C4-2B (cell line): ENCODE data around the gene SORBS2.
A peak's percentile ranks its signal among the peaks of the same experiment; 100 is the strongest.

Experiments used
- H3K27ac ChIP-seq: fragments of 450-650 bp; 2 replicates; pipeline ENCODE4 v1.5.1; 2017
- ZFX ChIP-seq: fragments of 450-650 bp; IDR thresholded peaks from 2 replicates; pipeline ENCODE4 v1.6.1; 2017
- TF ChIP-seq, protein P1 (sequence below): fragments of 450-650 bp; conservative IDR thresholded peaks from 2 replicates; pipeline ENCODE4 v1.5.1; 2017; ENCODE audit warnings: mild to moderate bottlenecking

SORBS2 gene

DNA sequence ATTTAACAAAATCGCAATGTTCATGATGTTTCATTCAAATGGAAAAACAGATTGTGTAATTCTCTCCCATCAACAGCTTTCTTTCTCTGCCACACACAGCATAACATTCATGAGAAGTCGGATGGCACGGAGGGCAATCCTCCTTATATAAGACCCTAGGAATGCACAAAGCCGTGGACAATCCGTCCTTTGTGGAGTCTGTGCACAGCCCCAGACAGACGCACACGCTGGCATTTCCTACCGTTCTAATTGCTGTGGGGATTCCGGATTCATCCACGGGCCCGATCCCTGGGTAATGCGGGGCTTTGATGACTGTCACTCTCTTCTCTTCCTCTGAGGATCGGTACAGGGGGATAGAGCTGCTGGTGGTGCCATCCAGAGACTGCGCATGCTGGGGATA is 154.8 kb downstream of the SORBS2 start:
- TF ChIP-seq ZFX, result no peak
- TF ChIP-seq, protein P1, sequence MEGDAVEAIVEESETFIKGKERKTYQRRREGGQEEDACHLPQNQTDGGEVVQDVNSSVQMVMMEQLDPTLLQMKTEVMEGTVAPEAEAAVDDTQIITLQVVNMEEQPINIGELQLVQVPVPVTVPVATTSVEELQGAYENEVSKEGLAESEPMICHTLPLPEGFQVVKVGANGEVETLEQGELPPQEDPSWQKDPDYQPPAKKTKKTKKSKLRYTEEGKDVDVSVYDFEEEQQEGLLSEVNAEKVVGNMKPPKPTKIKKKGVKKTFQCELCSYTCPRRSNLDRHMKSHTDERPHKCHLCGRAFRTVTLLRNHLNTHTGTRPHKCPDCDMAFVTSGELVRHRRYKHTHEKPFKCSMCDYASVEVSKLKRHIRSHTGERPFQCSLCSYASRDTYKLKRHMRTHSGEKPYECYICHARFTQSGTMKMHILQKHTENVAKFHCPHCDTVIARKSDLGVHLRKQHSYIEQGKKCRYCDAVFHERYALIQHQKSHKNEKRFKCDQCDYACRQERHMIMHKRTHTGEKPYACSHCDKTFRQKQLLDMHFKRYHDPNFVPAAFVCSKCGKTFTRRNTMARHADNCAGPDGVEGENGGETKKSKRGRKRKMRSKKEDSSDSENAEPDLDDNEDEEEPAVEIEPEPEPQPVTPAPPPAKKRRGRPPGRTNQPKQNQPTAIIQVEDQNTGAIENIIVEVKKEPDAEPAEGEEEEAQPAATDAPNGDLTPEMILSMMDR, result no peak
- no peak overlapping the region for H3K27ac ChIP-seq

DNA sequence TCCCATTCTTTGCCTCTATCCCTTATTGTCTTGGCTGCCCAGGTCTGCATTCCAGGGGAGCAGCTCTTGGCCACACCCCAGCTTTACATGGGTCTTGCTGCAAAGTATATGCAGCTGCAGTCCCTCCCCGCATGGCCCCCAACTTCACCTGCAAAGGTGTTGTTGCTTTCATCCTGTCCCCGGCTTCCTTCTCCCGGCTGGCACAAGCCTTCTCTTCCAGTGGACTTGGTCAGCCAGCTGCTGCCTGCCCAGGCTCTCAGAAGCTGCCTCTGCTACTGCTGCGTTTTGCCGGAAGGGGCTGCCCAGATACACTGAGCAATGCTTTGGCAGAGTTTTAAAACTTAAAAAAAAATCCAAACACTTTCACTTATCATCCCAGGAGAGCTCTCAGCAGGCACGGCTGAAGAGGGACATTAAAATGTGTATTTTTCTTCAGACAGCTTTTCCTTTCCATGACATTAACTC is 155.5 kb downstream of the SORBS2 start:
- no peak for TF ChIP-seq ZFX
- TF ChIP-seq, protein P1, result no peak
- no peak overlapping the region for H3K27ac ChIP-seq

DNA sequence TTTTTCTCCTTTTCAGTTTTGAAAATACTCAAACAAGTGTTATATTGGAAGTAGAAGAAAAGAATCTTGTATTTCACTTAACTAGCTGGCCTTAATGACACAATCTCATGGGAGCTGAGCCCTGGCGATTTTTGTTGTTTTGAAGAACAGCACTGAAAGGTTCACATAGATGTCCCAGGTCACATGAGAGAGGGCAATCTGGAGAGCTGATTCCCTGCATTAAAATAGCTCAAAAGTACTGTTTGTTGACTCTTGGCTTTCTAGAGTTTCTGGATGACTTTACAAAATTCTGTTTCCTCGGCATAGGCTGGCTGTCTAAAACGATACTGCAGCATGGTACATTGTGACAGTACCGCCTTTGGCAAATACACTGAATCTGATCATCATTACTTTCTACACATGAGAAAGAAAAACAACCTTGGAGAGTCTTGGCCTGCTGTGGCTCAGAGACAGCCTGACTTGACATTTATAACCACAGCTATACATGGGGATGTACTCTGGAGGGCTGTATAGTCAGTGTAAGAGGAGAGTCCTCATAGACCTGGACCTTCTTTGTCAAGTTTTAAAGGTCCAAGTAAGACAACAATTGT is 156.9 kb downstream of the SORBS2 start:
- peak overlapping the region; percentile 49; the same call in 1 of the 2 replicates for H3K27ac ChIP-seq
- no peak for TF ChIP-seq ZFX
- TF ChIP-seq, protein P1, result no peak

DNA sequence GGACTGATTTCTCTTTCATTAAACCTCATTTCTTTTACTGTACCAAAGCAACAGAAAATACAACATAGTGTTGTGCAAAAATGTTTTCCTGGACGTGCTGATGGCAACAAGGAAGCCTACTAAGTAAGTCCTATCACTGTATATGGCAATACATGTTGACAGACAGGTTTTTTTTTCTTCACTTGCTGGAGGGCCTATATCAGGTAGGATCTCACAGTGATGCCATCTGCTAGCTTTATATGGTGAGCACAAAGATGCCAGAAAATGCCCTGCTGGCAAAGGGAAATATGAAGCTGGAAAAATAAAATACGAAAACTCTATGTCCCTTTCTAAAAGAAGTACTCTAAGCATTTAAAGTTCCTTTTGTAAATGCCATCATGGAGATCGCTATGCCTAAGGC is 157.7 kb downstream of the SORBS2 start:
- TF ChIP-seq, protein P1, result no peak
- no peak for TF ChIP-seq ZFX
- no peak overlapping the region; the same call in 1 of the 2 replicates for H3K27ac ChIP-seq

DNA sequence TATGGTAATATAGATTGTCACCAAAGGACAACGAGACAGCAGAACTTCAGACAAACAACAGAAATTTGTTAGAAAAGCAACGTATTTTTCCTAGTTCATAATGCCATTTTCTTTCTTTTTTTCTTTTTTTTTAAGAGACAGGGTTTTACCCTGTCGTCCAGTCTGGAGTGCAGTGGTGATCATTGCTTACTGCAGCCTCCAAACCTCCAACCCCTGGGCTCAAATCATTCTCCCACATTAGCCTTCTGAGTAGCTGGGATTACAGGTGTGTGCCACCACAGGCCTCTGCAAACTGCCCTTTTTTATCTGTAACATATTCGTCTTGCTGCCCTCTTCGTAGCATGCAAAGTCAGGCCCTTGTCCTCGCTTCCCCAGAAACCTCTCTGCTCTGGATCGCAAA is 160.1 kb downstream of the SORBS2 start:
- TF ChIP-seq, protein P1, result no peak
- no peak for TF ChIP-seq ZFX
- peak overlapping the region; percentile 82 for H3K27ac ChIP-seq

DNA sequence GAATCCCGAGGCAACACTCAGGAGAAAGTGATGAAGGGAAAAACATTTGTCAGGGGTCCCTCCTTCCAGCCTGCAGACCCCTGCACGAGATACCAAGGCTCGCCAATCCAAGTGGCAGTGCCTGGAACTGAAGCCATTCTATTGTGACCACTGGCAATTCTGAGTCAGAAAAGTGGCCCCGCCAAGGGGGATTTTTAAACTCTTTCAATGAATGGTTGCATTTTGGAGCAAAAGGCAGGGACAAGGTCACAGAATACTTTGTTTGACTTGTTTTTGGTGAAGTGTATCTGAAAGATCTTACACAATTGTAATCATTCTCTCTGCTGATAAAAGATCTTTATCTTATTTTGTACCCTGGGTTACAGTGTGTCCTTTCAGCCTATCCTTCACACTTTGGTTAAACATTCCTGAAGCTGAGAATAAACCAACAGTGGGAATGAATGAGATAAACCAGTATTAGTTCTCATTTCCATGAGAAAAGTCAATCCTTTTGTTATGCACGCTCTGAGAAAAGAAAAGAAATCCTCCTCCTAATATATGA is 160.8 kb downstream of the SORBS2 start:
- H3K27ac ChIP-seq, result peak overlapping the region; percentile 63

DNA sequence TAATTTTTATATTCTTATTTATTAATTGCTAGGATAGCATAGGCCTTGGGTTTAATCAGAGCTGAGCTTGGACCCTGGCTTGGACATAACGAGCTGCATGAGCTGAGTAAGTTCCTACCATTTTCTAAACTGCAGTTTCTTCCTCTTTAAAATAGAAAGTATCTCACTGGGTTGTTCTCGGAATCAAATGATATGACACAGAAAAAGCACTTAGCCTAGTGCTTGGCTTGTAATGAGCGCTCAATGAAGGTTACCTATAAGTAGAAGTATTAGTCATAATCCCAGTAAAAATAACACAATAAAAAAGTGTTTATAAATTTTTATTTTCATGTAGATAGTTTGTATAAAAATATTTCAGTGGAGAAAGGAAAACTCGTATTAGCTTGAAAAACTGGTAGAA is 163.4 kb downstream of the SORBS2 start:
- H3K27ac ChIP-seq, result no peak overlapping the region
- TF ChIP-seq, protein P1, result no peak
- no peak for TF ChIP-seq ZFX

More for the DNA sequence above, 160.8 kb downstream of the SORBS2 start:
- no peak for TF ChIP-seq ZFX
- TF ChIP-seq, protein P1, result no peak
